ENCODE measurements around the gene CLSTN1.

CLSTN1 gene

GRCh38 chr1:9824702-9825089, 931 bp upstream of the CLSTN1 start:
- H3K4me3 ChIP-seq (ENCODE audit: low read depth, low read length): peak overlapping the region; percentile 53
- DNase-seq (ENCODE audit: low read depth, low spot score): no peak
- no peak for TF ChIP-seq CTCF (IDR thresholded peaks at IDR 0.05; ENCODE audit: low read depth, low read length)
- in situ Hi-C loops (cut with HindIII; ENCODE audit: low sequenced_read_pairs): no loop called here

GRCh38 chr1:9823693-9823942, 147 bp downstream of the CLSTN1 start:
- H3K4me3 ChIP-seq (ENCODE audit: low read depth, low read length): peak overlapping the region; percentile 89
- in situ Hi-C loops (cut with HindIII; ENCODE audit: low sequenced_read_pairs): no loop called here
- DNase-seq (ENCODE audit: low read depth, low spot score): no peak
- TF ChIP-seq CTCF (IDR thresholded peaks at IDR 0.05; ENCODE audit: low read depth, low read length): no peak

GRCh38 chr1:9822897-9823692, 670 bp downstream of the CLSTN1 start:
- DNase-seq (ENCODE audit: low read depth, low spot score): no peak
- no peak for TF ChIP-seq CTCF (IDR thresholded peaks at IDR 0.05; ENCODE audit: low read depth, low read length)
- H3K4me3 ChIP-seq (ENCODE audit: low read depth, low read length): peak overlapping the region; percentile 89
- in situ Hi-C loops (cut with HindIII; ENCODE audit: low sequenced_read_pairs): no loop called here

GRCh38 chr1:9822490-9822889, 1.3 kb downstream of the CLSTN1 start:
- in situ Hi-C loops (cut with HindIII; ENCODE audit: low sequenced_read_pairs): no loop called here
- peak overlapping the region; percentile 89 for H3K4me3 ChIP-seq (ENCODE audit: low read depth, low read length)
- no peak for TF ChIP-seq CTCF (IDR thresholded peaks at IDR 0.05; ENCODE audit: low read depth, low read length)
- DNase-seq (ENCODE audit: low read depth, low spot score): no peak

GRCh38 chr1:9821710-9822109, 2.1 kb downstream of the CLSTN1 start:
- H3K4me3 ChIP-seq (ENCODE audit: low read depth, low read length): no peak overlapping the region
- no peak for TF ChIP-seq CTCF (IDR thresholded peaks at IDR 0.05; ENCODE audit: low read depth, low read length)
- no peak for DNase-seq (ENCODE audit: low read depth, low spot score)
- in situ Hi-C loops (cut with HindIII; ENCODE audit: low sequenced_read_pairs): no loop called here

- no peak overlapping the region for H3K4me3 ChIP-seq (ENCODE audit: low read depth, low read length)
- in situ Hi-C loops (cut with HindIII; ENCODE audit: low sequenced_read_pairs): no loop called here
- no peak for TF ChIP-seq CTCF (IDR thresholded peaks at IDR 0.05; ENCODE audit: low read depth, low read length)
- DNase-seq (ENCODE audit: low read depth, low spot score): no peak
Measured at GRCh38 chr1:9820521-9820920, 3.2 kb downstream of the CLSTN1 start.
